ENCODE data around the gene FNDC3B.
A peak's percentile ranks its signal among the peaks of the same experiment; 100 is the strongest.

GRCh38 chr3:172289583-172289982, 250.2 kb downstream of the FNDC3B start:
- TF ChIP-seq CTCF (conservative IDR thresholded peaks at IDR 0.05; ENCODE audit: low read depth, low read length) = peak; percentile 55
- no peak for TF ChIP-seq EZH2 (IDR thresholded peaks at IDR 0.05; ENCODE audit: low read length, unreplicated experiment)
- TF ChIP-seq EZH2phosphoT487 (IDR thresholded peaks at IDR 0.05; ENCODE audit: borderline replicate concordance, low read length) = no peak
